RWPE2 (cell line): ENCODE measurements around the gene ZNF467.

Experiments used
- ATAC-seq: fragments of 200-7000 bp; cut with Tn5 transposase; 3 replicates; pipeline ENCODE4 v1.9.1; 2021; ENCODE audit warnings: low read depth
- DNase-seq: peaks from one replicate; pipeline ENCODE4 v3.0.0-alpha.2; 2020; ENCODE audit warnings: low spot score
- H3K27ac ChIP-seq: fragments of 450-650 bp; 2 replicates; pipeline ENCODE4 v1.5.1; 2017; ENCODE audit warnings: mild to moderate bottlenecking; ENCODE audit not compliant: poor library complexity, severe bottlenecking
- H3K27me3 ChIP-seq: fragments of 250-450 bp; sonication (Bioruptor Pico); 2 replicates; pipeline ENCODE4 v1.5.1; 2021; ENCODE audit warnings: mild to moderate bottlenecking, moderate library complexity; ENCODE audit not compliant: insufficient read depth, poor library complexity, severe bottlenecking
- H3K36me3 ChIP-seq: fragments of 250-450 bp; sonication (Bioruptor Pico); 2 replicates; pipeline ENCODE4 v1.5.1; 2020; ENCODE audit warnings: low read depth, mild to moderate bottlenecking, moderate library complexity
- H3K4me1 ChIP-seq: fragments of 250-450 bp; sonication (Bioruptor Pico); 2 replicates; pipeline ENCODE4 v1.5.1; 2021; ENCODE audit warnings: mild to moderate bottlenecking, moderate library complexity; ENCODE audit not compliant: insufficient read depth, poor library complexity, severe bottlenecking
- H3K4me3 ChIP-seq: fragments of 250-450 bp; sonication (Bioruptor Pico); 2 replicates; pipeline ENCODE4 v1.5.1; 2021; ENCODE audit warnings: mild to moderate bottlenecking, moderate library complexity; ENCODE audit not compliant: severe bottlenecking
- H3K9me3 ChIP-seq: fragments of 250-450 bp; sonication (Bioruptor Pico); 2 replicates; pipeline ENCODE4 v1.5.1; 2021; ENCODE audit warnings: mild to moderate bottlenecking, moderate library complexity; ENCODE audit not compliant: severe bottlenecking
- TF ChIP-seq, protein P1 (sequence below): fragments of 450-650 bp; IDR thresholded peaks from one replicate; pipeline ENCODE4 v1.5.1; 2017; ENCODE audit warnings: mild to moderate bottlenecking, moderate library complexity; ENCODE audit not compliant: poor library complexity, severe bottlenecking

The ZNF467 gene

DNA sequence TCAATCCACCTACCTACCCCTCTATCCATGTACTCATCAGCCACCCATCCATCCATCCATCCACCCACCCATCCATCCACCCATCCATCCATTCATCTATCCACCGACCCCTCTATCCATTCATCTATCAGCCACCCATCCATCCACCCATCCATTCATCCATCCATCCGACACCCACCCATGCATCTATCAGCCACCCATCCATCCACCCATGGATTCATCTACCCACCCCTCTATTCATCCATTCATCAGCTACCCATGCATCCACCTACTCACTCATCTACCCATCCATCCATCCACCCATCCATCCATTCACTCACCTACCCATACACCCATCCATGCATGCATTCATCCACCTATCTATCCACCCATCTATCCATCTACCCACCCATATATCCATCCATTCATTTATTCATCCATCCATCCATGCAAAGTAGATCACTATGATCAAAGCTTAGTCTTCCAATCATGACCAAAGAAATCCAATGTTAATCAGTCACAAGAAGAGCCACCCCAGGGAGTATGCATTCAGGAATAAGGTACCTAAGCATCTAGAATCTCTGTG lies 27.7 kb upstream of the ZNF467 start:
- no peaks in the 10 kb centered on the region for H3K27me3 ChIP-seq
- TF ChIP-seq, protein P1, sequence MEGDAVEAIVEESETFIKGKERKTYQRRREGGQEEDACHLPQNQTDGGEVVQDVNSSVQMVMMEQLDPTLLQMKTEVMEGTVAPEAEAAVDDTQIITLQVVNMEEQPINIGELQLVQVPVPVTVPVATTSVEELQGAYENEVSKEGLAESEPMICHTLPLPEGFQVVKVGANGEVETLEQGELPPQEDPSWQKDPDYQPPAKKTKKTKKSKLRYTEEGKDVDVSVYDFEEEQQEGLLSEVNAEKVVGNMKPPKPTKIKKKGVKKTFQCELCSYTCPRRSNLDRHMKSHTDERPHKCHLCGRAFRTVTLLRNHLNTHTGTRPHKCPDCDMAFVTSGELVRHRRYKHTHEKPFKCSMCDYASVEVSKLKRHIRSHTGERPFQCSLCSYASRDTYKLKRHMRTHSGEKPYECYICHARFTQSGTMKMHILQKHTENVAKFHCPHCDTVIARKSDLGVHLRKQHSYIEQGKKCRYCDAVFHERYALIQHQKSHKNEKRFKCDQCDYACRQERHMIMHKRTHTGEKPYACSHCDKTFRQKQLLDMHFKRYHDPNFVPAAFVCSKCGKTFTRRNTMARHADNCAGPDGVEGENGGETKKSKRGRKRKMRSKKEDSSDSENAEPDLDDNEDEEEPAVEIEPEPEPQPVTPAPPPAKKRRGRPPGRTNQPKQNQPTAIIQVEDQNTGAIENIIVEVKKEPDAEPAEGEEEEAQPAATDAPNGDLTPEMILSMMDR, result no peak
- H3K9me3 ChIP-seq, result no peaks in the 10 kb centered on the region
- no peaks in the 10 kb centered on the region for H3K36me3 ChIP-seq
- H3K27ac ChIP-seq, result no peak overlapping the region
- ATAC-seq, result no peak
- no peaks in the 10 kb centered on the region for H3K4me1 ChIP-seq
- no peak for DNase-seq
- H3K4me3 ChIP-seq, result no peak overlapping the region

DNA sequence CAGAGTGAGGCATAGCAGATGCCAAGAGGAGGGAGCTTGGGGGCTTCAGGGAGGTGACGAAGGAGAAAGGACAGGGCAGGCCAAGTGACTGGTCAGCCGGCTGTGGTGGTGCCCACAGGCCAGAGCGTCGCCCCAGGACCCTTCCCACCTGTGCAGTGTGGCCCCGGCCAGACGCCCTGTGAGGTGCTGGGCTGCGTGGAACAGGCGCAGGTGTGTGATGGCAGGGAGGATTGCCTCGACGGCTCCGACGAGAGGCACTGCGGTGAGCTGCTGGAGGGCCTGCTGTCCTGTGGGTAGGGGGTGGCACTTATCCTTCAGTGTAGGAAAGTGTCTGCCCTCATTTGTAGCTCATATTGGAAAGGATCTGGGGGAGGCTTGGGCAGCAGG lies 26.8 kb upstream of the ZNF467 start:
- Histone ChIP-seq H3K27me3 (no peaks in the 10 kb centered on the region), H3K4me3 (no peak overlapping the region), H3K36me3 (no peaks in the 10 kb centered on the region), H3K4me1 (no peaks in the 10 kb centered on the region), H3K27ac (no peak overlapping the region), H3K9me3 (no peaks in the 10 kb centered on the region)
- DNase-seq (no peak), ATAC-seq (no peak)
- TF ChIP-seq, protein P1, result no peak

DNA sequence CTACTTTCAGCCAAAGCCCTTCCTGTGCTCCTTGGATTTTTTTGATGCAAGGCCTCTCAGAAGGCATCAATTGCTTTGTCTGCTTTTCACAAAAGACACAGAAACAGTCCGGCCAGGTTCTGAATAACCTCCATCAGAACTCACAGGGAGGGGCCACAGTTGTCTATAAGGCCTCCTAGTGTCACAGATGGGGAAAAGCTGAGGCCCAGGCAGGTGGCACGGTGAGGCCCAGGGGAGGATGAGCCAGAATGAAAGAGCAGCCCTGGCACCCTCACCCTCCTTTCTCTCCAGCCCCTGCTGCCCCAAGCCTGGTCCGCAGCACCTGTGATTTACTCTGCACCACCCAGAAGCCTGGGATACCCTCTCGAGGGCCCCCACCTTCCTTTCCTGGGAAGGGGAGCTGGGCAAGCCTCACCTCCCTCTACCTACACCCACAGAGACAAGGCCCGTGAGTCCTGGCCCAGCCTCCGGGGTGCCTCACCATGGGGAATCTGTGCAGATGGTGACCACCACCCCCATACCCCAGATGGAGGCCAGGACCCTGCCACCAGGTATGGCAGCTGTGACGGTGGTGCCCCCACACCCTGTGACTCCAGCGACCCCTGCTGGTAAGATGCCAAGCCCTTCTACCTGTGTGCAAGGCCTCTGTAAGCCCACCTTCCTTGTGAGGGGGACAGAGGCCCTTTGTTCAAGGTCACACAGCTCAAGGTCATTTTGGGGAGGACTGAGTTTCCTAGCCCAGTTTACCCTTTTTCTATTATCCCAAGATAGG lies 26.2 kb upstream of the ZNF467 start:
- ATAC-seq, result no peak
- H3K27ac ChIP-seq, result no peak overlapping the region
- H3K9me3 ChIP-seq, result no peaks in the 10 kb centered on the region
- H3K4me3 ChIP-seq, result no peak overlapping the region
- DNase-seq, result no peak
- H3K36me3 ChIP-seq, result no peaks in the 10 kb centered on the region
- TF ChIP-seq, protein P1, result peak; percentile 15
- H3K27me3 ChIP-seq, result no peaks in the 10 kb centered on the region
- no peaks in the 10 kb centered on the region for H3K4me1 ChIP-seq

DNA sequence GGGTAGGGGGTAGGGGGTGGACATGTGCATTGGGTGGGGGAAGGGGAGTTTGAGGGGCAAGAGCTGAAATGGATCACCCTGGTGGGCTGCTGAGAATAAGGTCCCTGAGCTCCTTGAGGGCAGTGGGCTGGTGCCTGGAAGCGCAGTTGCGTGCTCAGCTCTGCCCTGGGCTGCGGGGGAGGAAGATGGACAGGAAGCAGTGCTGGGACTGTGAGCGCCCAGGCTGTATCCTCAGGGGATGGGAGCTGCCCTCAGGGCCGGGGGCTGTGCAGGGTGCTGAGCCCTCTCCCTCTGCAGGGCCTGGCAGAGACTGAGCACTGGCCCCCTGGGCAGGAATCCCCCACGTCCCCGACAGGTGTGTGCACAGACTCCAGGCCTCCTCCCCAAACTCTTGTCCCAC lies 24.4 kb upstream of the ZNF467 start:
- Histone ChIP-seq H3K36me3 (no peaks in the 10 kb centered on the region), H3K27ac (no peak overlapping the region), H3K9me3 (no peaks in the 10 kb centered on the region), H3K4me3 (no peak overlapping the region), H3K4me1 (no peaks in the 10 kb centered on the region), H3K27me3 (no peaks in the 10 kb centered on the region)
- no peak for DNase-seq
- TF ChIP-seq, protein P1, result no peak
- ATAC-seq, result no peak

DNA sequence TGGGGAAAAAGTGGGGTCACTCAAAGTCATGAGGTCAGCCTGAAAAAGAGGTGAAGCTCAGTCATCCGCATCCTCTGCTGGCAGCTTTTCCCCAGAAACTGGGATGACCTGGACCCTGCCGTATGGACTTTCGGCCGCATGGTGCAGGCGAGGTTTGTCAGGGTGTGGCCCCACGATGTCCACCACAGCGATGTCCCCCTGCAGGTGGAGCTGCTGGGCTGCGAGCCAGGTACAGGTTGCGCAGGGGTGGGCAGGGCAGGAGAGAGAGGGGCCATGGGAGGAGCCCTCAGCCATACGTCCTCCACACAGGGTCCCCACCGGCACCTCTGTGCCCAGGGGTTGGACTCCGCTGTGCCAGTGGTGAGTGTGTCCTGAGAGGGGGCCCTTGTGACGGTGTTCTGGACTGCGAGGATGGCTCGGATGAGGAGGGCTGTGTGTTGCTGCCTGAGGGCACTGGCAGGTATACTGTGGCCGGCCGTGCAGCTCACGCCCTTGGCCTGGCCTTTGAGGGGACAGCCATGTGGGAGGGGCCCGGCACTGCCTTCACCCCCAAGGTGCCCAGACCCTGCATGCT lies 23.0 kb upstream of the ZNF467 start:
- no peaks in the 10 kb centered on the region for H3K4me1 ChIP-seq
- DNase-seq (no peak), ATAC-seq (no peak)
- no peak overlapping the region for H3K27ac ChIP-seq
- no peak overlapping the region for H3K4me3 ChIP-seq
- TF ChIP-seq, protein P1, result no peak
- no peaks in the 10 kb centered on the region for H3K9me3 ChIP-seq
- H3K27me3 ChIP-seq, result no peaks in the 10 kb centered on the region
- H3K36me3 ChIP-seq, result no peaks in the 10 kb centered on the region
